GM12865 (cell line): ENCODE data around the gene LAMC2.

ENCODE experiments used
- DNase-seq: peaks from one replicate; pipeline ENCODE4 v3.0.0; 2010; ENCODE audit warnings: low read depth
- H3K4me3 ChIP-seq: 2 replicates; pipeline ENCODE4 v1.5.1; 2011; ENCODE audit warnings: mild to moderate bottlenecking, low read depth, low read length, control low read depth
- CTCF ChIP-seq: IDR thresholded peaks from 2 replicates; pipeline ENCODE4 v1.5.1; 2011; ENCODE audit warnings: low read length, control low read depth, low read depth, inconsistent platforms; ENCODE audit not compliant: insufficient read depth; ENCODE audit errors: missing control alignments

The LAMC2 gene

DNA sequence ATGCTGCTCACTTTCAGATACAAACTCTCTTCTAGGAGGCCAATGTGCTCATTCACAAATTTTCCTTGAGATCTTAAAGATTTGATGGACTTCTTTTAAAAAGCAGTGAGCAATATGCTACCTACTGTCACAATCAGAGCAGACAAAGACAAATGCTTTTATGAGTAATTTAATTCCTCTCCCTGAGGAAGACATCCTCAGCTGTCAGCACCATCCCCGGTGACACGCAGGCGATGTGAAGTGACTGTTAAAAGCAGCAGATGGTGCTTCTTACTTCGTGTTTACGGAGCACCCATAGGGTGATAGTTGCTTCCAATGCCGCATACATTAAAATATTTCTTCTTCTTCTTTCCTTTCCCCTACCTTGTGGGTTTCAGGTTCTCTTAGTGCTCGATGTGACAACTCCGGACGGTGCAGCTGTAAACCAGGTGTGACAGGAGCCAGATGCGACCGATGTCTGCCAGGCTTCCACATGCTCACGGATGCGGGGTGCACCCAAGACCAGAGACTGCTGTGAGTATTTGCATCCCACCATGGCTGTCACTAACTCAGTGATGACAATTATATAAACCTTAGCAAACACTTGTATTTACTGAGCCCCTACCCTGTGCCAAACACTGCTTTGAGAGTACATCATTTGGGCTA is 29.1 kb downstream of the LAMC2 start:
- no peak overlapping the region for H3K4me3 ChIP-seq
- no peak for TF ChIP-seq CTCF
- no peak for DNase-seq

GRCh38 chr1:183215936-183216335 is 29.9 kb downstream of the LAMC2 start:
- no peak overlapping the region for H3K4me3 ChIP-seq
- TF ChIP-seq CTCF, result no peak
- DNase-seq, result no peak

- H3K4me3 ChIP-seq, result no peak overlapping the region
- no peak for DNase-seq
- no peak for TF ChIP-seq CTCF
Measured at GRCh38 chr1:183218027-183218618, 32.1 kb downstream of the LAMC2 start.

DNA sequence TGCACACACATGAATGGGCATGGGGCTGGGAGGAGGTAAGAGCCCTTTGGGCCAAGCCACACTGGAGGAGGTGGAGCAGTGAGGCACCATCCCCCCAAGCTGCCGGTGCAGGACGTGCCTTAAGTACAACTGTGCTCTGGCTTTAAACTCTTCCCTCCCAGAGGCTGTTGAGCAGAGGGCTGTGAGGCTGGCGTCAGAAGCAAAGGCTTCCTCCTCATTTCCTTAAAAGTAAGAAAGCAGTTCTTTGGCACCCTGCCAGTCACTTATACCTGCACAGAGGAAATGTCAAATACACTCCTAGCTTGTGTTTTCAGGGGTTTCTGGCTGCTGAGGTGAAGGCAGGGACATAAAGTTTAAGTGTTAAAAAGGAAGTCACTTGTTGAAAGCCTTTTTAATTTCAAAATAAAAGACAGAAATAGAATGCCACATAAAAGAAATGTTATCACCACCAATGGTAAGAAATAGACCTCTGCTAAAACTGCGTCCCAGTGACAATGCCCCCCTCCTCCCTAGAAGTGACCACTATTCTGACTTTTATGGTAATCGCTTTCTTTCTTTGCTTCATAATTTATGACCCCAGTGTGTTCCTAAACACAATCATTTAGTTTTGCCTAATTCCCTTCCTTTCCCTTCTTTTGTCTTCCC is 33.0 kb downstream of the LAMC2 start:
- H3K4me3 ChIP-seq, result no peak overlapping the region
- peak; percentile 75 for DNase-seq
- no peak for TF ChIP-seq CTCF

DNA sequence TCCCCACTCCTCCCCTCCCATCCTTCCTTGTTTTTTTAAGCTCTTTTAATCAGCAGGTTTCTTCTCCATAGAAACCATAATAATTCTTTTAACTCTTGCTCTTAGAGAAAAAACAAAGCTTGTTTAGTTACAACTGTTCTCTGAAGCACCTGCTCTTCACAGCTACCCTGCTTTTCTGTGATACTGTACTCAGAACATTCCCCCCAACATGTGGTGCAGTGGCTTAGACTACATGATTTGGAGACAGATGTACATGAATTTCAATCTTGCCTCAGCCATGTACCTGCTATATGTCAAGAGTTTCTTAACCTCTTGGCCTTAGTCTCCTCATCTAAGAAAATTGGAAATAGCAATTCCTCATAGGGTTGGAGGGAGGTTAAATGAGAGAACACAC is 33.5 kb downstream of the LAMC2 start:
- no peak for TF ChIP-seq CTCF
- DNase-seq, result no peak
- H3K4me3 ChIP-seq, result no peak overlapping the region

GRCh38 chr1:183222909-183223308 is 36.8 kb downstream of the LAMC2 start:
- no peak for DNase-seq
- TF ChIP-seq CTCF, result no peak
- no peak overlapping the region for H3K4me3 ChIP-seq

- no peak for TF ChIP-seq CTCF
- no peak for DNase-seq
- H3K4me3 ChIP-seq, result no peak overlapping the region
Measured at GRCh38 chr1:183223467-183223866, 37.4 kb downstream of the LAMC2 start.
